Measurements from ENCODE around the gene FAM47C. TPM values are rescaled to one million over a fixed set of nuclear protein-coding genes. Genes with fewer than 3 reads are reported as not detected.
"Not testable (repeated sequence)": the region's sequence is repeated elsewhere in the genome, so short reads cannot be mapped to it uniquely, and the experiment has no call there.

The FAM47C gene
- polyA plus RNA-seq, 4 donors = not detected

GRCh38 chrX:37042956-37043885, 35.1 kb downstream of the FAM47C start:
- not testable (repeated sequence) for H3K4me1 ChIP-seq (ENCODE audit: control insufficient read depth in 3 of 3, insufficient read depth in 2 of 3, low read depth in 1 of 3, low read length in 2 of 3); FAIRE-seq; H3K27me3 ChIP-seq (ENCODE audit: control insufficient read depth in 3 of 3, insufficient read depth in 3 of 3, low read length in 3 of 3); H3K36me3 ChIP-seq (ENCODE audit: control insufficient read depth in 3 of 3, insufficient read depth in 2 of 3, low read depth in 1 of 3, low read length in 3 of 3); H3K4me3 ChIP-seq (ENCODE audit: low read depth in 1 of 3, low read length in 3 of 3); H3K9me3 ChIP-seq (ENCODE audit: control insufficient read depth in 2 of 2, insufficient read depth in 1 of 2, low read depth in 1 of 2, low read length in 1 of 2); DNase-seq; H3K27ac ChIP-seq (ENCODE audit: low read depth in 1 of 3, low read length in 2 of 3)
- WGBS, 3 donors = 91 to 98% (median 97%) methylated on average over 26 to 56 of the region's 56 CpGs

GRCh38 chrX:37047776-37048175, 39.6 kb downstream of the FAM47C start:
- Histone ChIP-seq H3K9me3 (ENCODE audit: control insufficient read depth in 2 of 2, insufficient read depth in 1 of 2, low read depth in 1 of 2, low read length in 1 of 2) (peaks cover 0 to 2% of the 10 kb centered on the region in 2 donors), H3K27ac (ENCODE audit: low read depth in 1 of 3, low read length in 2 of 3) (no peak overlapping the region), H3K4me1 (ENCODE audit: control insufficient read depth in 3 of 3, insufficient read depth in 2 of 3, low read depth in 1 of 3, low read length in 2 of 3) (no peaks in the 10 kb centered on the region), H3K4me3 (ENCODE audit: low read depth in 1 of 3, low read length in 3 of 3) (no peak overlapping the region), H3K36me3 (ENCODE audit: control insufficient read depth in 3 of 3, insufficient read depth in 2 of 3, low read depth in 1 of 3, low read length in 3 of 3) (no peaks in the 10 kb centered on the region), H3K27me3 (ENCODE audit: control insufficient read depth in 3 of 3, insufficient read depth in 3 of 3, low read length in 3 of 3) (no peaks in the 10 kb centered on the region)
- DNase-seq (no peak), FAIRE-seq (no peak)
- WGBS, 3 donors = 39 to 48% (median 42%) methylated on average over 4 of the region's 4 CpGs

- not testable (repeated sequence) for H3K27me3 ChIP-seq (ENCODE audit: control insufficient read depth in 3 of 3, insufficient read depth in 3 of 3, low read length in 3 of 3); H3K27ac ChIP-seq (ENCODE audit: low read depth in 1 of 3, low read length in 2 of 3); H3K4me3 ChIP-seq (ENCODE audit: low read depth in 1 of 3, low read length in 3 of 3); FAIRE-seq; H3K9me3 ChIP-seq (ENCODE audit: control insufficient read depth in 2 of 2, insufficient read depth in 1 of 2, low read depth in 1 of 2, low read length in 1 of 2); DNase-seq; H3K36me3 ChIP-seq (ENCODE audit: control insufficient read depth in 3 of 3, insufficient read depth in 2 of 3, low read depth in 1 of 3, low read length in 3 of 3); H3K4me1 ChIP-seq (ENCODE audit: control insufficient read depth in 3 of 3, insufficient read depth in 2 of 3, low read depth in 1 of 3, low read length in 2 of 3)
These were observed 49.4 kb downstream of the FAM47C start for GRCh38 chrX:37057572-37057971.

- Histone ChIP-seq H3K9me3 (ENCODE audit: control insufficient read depth in 2 of 2, insufficient read depth in 1 of 2, low read depth in 1 of 2, low read length in 1 of 2) (no peaks in the 10 kb centered on the region), H3K27me3 (ENCODE audit: control insufficient read depth in 3 of 3, insufficient read depth in 3 of 3, low read length in 3 of 3) (no peaks in the 10 kb centered on the region), H3K4me1 (ENCODE audit: control insufficient read depth in 3 of 3, insufficient read depth in 2 of 3, low read depth in 1 of 3, low read length in 2 of 3) (no peaks in the 10 kb centered on the region), H3K4me3 (ENCODE audit: low read depth in 1 of 3, low read length in 3 of 3) (no peak overlapping the region), H3K36me3 (ENCODE audit: control insufficient read depth in 3 of 3, insufficient read depth in 2 of 3, low read depth in 1 of 3, low read length in 3 of 3) (no peaks in the 10 kb centered on the region), H3K27ac (ENCODE audit: low read depth in 1 of 3, low read length in 2 of 3) (no peak overlapping the region)
- peak; percentile 16 to 31 for DNase-seq
- FAIRE-seq = no peak
- 0 to 4% (median 0%) methylated on average over 3 of the region's 3 CpGs for WGBS, 3 donors
These were observed 52.8 kb downstream of the FAM47C start for GRCh38 chrX:37060999-37061398.

Data from small intestine (tissue), 7 donors.